ENCODE results near the gene GRK5.
"Not testable (repeated sequence)": the region's sequence is repeated elsewhere in the genome, so short reads cannot be mapped to it uniquely, and the experiment has no call there.

The GRK5 gene

DNA sequence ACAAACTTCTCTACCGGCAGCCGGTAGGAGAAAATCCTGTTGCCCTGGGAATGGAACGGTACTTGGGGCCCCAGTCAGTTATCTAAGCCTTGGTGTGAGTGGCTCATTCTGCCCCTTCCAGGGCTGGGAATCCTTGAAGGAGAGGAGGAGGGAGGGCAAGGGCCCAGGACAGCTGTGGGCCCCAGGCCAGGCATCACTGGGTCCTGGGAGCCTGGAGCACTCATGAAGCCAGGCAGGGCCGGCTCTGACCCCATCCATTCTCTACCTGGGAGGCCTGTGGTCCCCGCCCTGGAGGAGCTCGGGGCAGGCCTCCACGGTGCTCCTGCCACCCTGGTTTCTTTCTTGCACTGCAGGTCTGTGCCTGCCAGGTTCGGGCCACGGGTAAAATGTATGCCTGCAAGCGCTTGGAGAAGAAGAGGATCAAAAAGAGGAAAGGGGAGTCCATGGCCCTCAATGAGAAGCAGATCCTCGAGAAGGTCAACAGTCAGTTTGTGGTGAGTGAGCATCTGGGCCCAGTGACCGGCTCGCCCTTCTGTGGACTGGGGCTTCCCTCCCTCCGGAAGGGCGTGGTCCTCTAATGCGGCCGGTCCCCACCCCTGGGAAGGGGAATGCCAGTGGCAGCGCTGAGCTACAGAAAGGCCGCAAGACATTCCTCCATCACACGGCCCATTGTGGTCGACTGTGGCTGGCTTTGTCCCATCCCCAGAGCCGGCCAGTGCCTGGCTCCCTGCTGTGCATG is 223.8 kb downstream of the GRK5 start:
- TF ChIP-seq CTCF (IDR thresholded peaks at IDR 0.05; ENCODE audit: insufficient read depth, low read length, missing control alignments) = no peak
- no peak overlapping the region for H3K4me3 ChIP-seq (ENCODE audit: low read depth, low read length)
- CTCF ChIA-PET = interaction anchor here (0.7 to 8.1 kb wide), 7 partner anchors 8 to 263 kb away, joined by 3 to 75 read pairs (median 6); partner anchors contain the start of gene GRK5
- DNase-seq (ENCODE audit: low read depth, low spot score) = no peak
- POLR2A ChIA-PET = no interaction called here

GRCh38 chr10:119431773-119432135 is 224.4 kb downstream of the GRK5 start:
- POLR2A ChIA-PET = no interaction called here
- no peak for TF ChIP-seq CTCF (IDR thresholded peaks at IDR 0.05; ENCODE audit: insufficient read depth, low read length, missing control alignments)
- DNase-seq (ENCODE audit: low read depth, low spot score) = no peak
- H3K4me3 ChIP-seq (ENCODE audit: low read depth, low read length) = no peak overlapping the region
- CTCF ChIA-PET = interaction anchor here (1.0 to 8.1 kb wide), 5 partner anchors 12 to 263 kb away, joined by 3 to 75 read pairs (median 7); partner anchors contain the start of gene GRK5

DNA sequence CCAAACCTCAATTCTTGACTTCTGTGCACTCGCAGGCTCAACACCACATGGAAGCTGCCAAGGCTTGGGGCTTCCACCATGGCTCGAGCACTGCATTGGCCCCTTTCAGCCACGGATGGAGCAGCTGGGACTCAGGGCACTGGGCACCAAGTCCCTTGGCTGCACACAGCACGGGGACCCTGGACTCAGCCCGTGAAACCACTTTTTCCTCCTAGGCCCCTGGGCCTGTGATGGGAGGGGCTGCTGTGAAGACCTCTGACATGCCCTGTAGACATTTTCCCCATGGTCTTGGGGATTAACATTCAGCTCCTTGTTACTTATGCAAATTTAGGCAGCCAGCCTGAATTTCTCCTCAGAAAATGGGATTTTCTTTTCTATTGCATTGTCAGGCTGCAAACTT is 227.6 kb downstream of the GRK5 start:
- CTCF ChIA-PET = interaction anchor here (8.1 to 21.4 kb wide), 2 partner anchors 9 to 232 kb away, joined by 75 to 530 read pairs; partner anchors contain the start of gene GRK5
- DNase-seq (ENCODE audit: low read depth, low spot score); H3K4me3 ChIP-seq (ENCODE audit: low read depth, low read length); POLR2A ChIA-PET: not testable (repeated sequence)

- TF ChIP-seq CTCF (IDR thresholded peaks at IDR 0.05; ENCODE audit: insufficient read depth, low read length, missing control alignments) = no peak
- no peak for DNase-seq (ENCODE audit: low read depth, low spot score)
- ChIA-PET CTCF (interaction anchor here (1.0 to 21.4 kb wide), 7 partner anchors 8 to 236 kb away, joined by 3 to 530 read pairs (median 3); partner anchors contain the start of gene GRK5), POLR2A (no interaction called here)
- H3K4me3 ChIP-seq (ENCODE audit: low read depth, low read length) = no peak overlapping the region
Measured at GRCh38 chr10:119438717-119439116, 231.3 kb downstream of the GRK5 start.

GRCh38 chr10:119439922-119440321 is 232.6 kb downstream of the GRK5 start:
- H3K4me3 ChIP-seq (ENCODE audit: low read depth, low read length) = no peak overlapping the region
- ChIA-PET POLR2A (interaction anchor here (0.7 kb wide), 2 partner anchors 23 to 27 kb away, joined by 3 read pairs; no protein-coding TSS in a partner anchor), CTCF (interaction anchor here (1.0 to 21.4 kb wide), 5 partner anchors 9 to 237 kb away, joined by 3 to 530 read pairs (median 9); partner anchors contain the start of gene GRK5)
- TF ChIP-seq CTCF (IDR thresholded peaks at IDR 0.05; ENCODE audit: insufficient read depth, low read length, missing control alignments) = no peak
- DNase-seq (ENCODE audit: low read depth, low spot score) = no peak

DNA sequence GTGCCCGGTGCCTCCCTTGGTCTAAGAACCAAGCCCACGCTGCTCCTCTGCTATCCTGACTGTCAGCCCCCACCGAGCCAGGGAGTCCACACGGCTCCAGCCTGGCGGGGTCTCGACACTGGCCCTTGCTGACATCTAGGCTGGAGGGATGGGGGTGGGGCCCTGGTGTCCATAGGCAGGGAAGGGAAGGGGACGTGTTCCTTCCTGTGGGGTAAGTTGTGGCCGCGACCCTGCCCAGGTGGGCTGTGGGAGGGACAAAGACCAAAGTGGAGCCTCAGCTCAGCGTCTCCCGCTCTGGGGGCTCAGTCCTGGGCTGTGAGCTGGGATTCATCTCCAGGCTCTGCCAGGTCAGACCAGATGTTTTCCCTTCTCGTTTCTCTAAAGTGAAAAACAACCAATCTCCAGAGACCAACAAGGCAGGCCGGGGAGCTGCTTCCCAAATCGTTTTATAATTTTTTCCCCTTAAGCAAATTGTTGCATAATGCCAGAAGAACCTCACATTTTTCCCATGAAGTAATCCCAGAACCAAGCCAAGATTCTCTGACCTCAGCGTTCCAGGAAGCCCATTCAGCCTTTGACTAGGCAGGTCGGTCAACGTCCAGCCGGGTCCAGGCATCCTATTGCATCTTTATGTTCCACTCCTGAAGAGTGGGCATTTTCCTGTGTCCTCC is 233.9 kb downstream of the GRK5 start:
- POLR2A ChIA-PET = no interaction called here
- CTCF ChIA-PET = interaction anchor here (2.4 to 21.4 kb wide), 3 partner anchors 8 to 239 kb away, joined by 11 to 530 read pairs (median 75); partner anchors contain the start of gene GRK5

More for the DNA sequence above, 233.9 kb downstream of the GRK5 start:
- no peak for TF ChIP-seq CTCF (IDR thresholded peaks at IDR 0.05; ENCODE audit: insufficient read depth, low read length, missing control alignments)
- no peak overlapping the region for H3K4me3 ChIP-seq (ENCODE audit: low read depth, low read length)
- peak; percentile 52 for DNase-seq (ENCODE audit: low read depth, low spot score)
